Stimulated activated CD8-positive, alpha-beta memory T cell treated with anti-CD3 and anti-CD28 coated beads, Interleukin-4, amount 100 ng/mL, for 24 hours (primary cell): Measurements from ENCODE around the gene GDPD1.
"Not testable (repeated sequence)": the region's sequence is repeated elsewhere in the genome, so short reads cannot be mapped to it uniquely, and the experiment has no call there.

Experiments
- DNase-seq: peaks from one replicate; pipeline ENCODE4 v3.0.0-alpha.2; 2020; ENCODE audit warnings: low read depth

GDPD1 gene

GRCh38 chr17:59220328-59221158 lies at the start of gene GDPD1:
Gene GDPD1, plus strand, starts transcription at chr17:59220511. Its CDS starts 99 bp downstream, at chr17:59220610.
- DNase-seq: peak; percentile 95

- DNase-seq: no peak
Measured at GRCh38 chr17:59172436-59173004, 47.8 kb upstream of the GDPD1 start.

- no peak for DNase-seq
Measured at GRCh38 chr17:59174671-59175070, 45.6 kb upstream of the GDPD1 start.

GRCh38 chr17:59175076-59175475 lies 45.2 kb upstream of the GDPD1 start:
- no peak for DNase-seq

- no peak for DNase-seq
Measured at GRCh38 chr17:59178266-59178985, 41.9 kb upstream of the GDPD1 start.

GRCh38 chr17:59179601-59180000 lies 40.7 kb upstream of the GDPD1 start:
- not testable (repeated sequence) for DNase-seq

- no peak for DNase-seq
Measured at GRCh38 chr17:59180626-59181025, 39.7 kb upstream of the GDPD1 start.

- no peak for DNase-seq
Measured at GRCh38 chr17:59181481-59181880, 38.8 kb upstream of the GDPD1 start.

GRCh38 chr17:59185997-59186396 lies 34.3 kb upstream of the GDPD1 start:
- no peak for DNase-seq

- DNase-seq: no peak
Measured at GRCh38 chr17:59186850-59187249, 33.5 kb upstream of the GDPD1 start.

GRCh38 chr17:59190806-59191205 lies 29.5 kb upstream of the GDPD1 start:
- DNase-seq: no peak

- no peak for DNase-seq
Measured at GRCh38 chr17:59193336-59193862, 26.9 kb upstream of the GDPD1 start.

- DNase-seq: no peak
Measured at GRCh38 chr17:59199398-59199797, 20.9 kb upstream of the GDPD1 start.

GRCh38 chr17:59202320-59202719 lies 18.0 kb upstream of the GDPD1 start:
- DNase-seq: no peak

- DNase-seq: no peak
Measured at GRCh38 chr17:59219370-59219769, 941 bp upstream of the GDPD1 start.

GRCh38 chr17:59219992-59220327 lies 351 bp upstream of the GDPD1 start:
- DNase-seq: no peak

- DNase-seq: no peak
Measured at GRCh38 chr17:59221159-59221847, 992 bp downstream of the GDPD1 start.

GRCh38 chr17:59223813-59224212 lies 3.5 kb downstream of the GDPD1 start:
- DNase-seq: no peak

- DNase-seq: not testable (repeated sequence)
Measured at GRCh38 chr17:59228588-59228987, 8.3 kb downstream of the GDPD1 start.

- no peak for DNase-seq
Measured at GRCh38 chr17:59230764-59231163, 10.5 kb downstream of the GDPD1 start.

GRCh38 chr17:59234631-59235030 lies 14.3 kb downstream of the GDPD1 start:
- DNase-seq: no peak

GRCh38 chr17:59238906-59239305 lies 18.6 kb downstream of the GDPD1 start:
- no peak for DNase-seq
